Loucy (cell line): ENCODE data around the gene PLA2G2A.

Experiments
- H2AFZ ChIP-seq: fragments of 200-600 bp; sonication (generic); 2 replicates; pipeline ENCODE4 v1.6.0; 2016; ENCODE audit warnings: antibody characterized with exemption, mild to moderate bottlenecking, low read length, moderate library complexity
- H3F3A ChIP-seq: fragments of 200-600 bp; 2 replicates; pipeline ENCODE4 v1.6.0; 2016; ENCODE audit warnings: antibody characterized with exemption, low read depth, mild to moderate bottlenecking
- H3K27me3 ChIP-seq: fragments of 200-600 bp; sonication (generic); 2 replicates; pipeline ENCODE4 v1.6.1; 2014; ENCODE audit warnings: low read length, mild to moderate bottlenecking; ENCODE audit not compliant: insufficient read depth, poor library complexity, severe bottlenecking
- H3K36me3 ChIP-seq: fragments of 200-600 bp; sonication (generic); 2 replicates; pipeline ENCODE4 v1.6.1; 2016; ENCODE audit warnings: low read length; ENCODE audit not compliant: insufficient read depth
- H3K4me1 ChIP-seq: fragments of 200-600 bp; sonication (generic); 2 replicates; pipeline ENCODE4 v1.5.1; 2014; ENCODE audit warnings: low read length, mild to moderate bottlenecking; ENCODE audit not compliant: insufficient read depth, poor library complexity, severe bottlenecking
- H3K4me2 ChIP-seq: fragments of 200-600 bp; sonication (generic); 2 replicates; pipeline ENCODE4 v1.6.0; 2014; ENCODE audit warnings: antibody characterized with exemption, low read length, low read depth, mild to moderate bottlenecking; ENCODE audit not compliant: poor library complexity, severe bottlenecking
- H3K4me3 ChIP-seq: fragments of 200-600 bp; sonication (generic); 2 replicates; pipeline ENCODE4 v1.5.1; 2014; ENCODE audit warnings: low read length, mild to moderate bottlenecking, mixed read lengths; ENCODE audit not compliant: poor library complexity, severe bottlenecking
- H3K79me2 ChIP-seq: fragments of 200-600 bp; sonication (generic); 2 replicates; pipeline ENCODE4 v1.6.1; 2014; ENCODE audit warnings: low read length; ENCODE audit not compliant: insufficient read depth
- H3K9ac ChIP-seq: fragments of 200-600 bp; sonication (generic); 2 replicates; pipeline ENCODE4 v1.6.0; 2014; ENCODE audit warnings: mild to moderate bottlenecking, low read depth, low read length, moderate library complexity; ENCODE audit not compliant: poor library complexity, severe bottlenecking
- H3K9me2 ChIP-seq: fragments of 200-600 bp; sonication (generic); replicated peaks from 2 replicates; pipeline ENCODE4 v1.6.1; 2016; ENCODE audit warnings: low read depth, low read length, mixed read lengths
- H3K9me3 ChIP-seq: fragments of 200-600 bp; sonication (generic); 2 replicates; pipeline ENCODE4 v1.6.1; 2014; ENCODE audit warnings: mild to moderate bottlenecking, antibody characterized with exemption, low read length, low read depth; ENCODE audit not compliant: insufficient read depth
- H4K20me1 ChIP-seq: fragments of 200-600 bp; sonication (generic); 2 replicates; pipeline ENCODE4 v1.6.0; 2014; ENCODE audit warnings: antibody characterized with exemption, low read length, mild to moderate bottlenecking; ENCODE audit not compliant: insufficient read depth, poor library complexity, severe bottlenecking
- EZH2phosphoT487 ChIP-seq: fragments of 200-600 bp; IDR thresholded peaks from 2 replicates; pipeline ENCODE4 v1.6.1; 2018; ENCODE audit warnings: antibody characterized with exemption, mild to moderate bottlenecking, moderate library complexity, borderline replicate concordance
- TF ChIP-seq, protein P1 (sequence below): fragments of 200-600 bp; sonication (generic); conservative IDR thresholded peaks from 2 replicates; pipeline ENCODE4 v1.5.1; 2014; ENCODE audit warnings: mild to moderate bottlenecking, antibody characterized with exemption, low read length

The PLA2G2A gene, protein sequence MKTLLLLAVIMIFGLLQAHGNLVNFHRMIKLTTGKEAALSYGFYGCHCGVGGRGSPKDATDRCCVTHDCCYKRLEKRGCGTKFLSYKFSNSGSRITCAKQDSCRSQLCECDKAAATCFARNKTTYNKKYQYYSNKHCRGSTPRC

DNA sequence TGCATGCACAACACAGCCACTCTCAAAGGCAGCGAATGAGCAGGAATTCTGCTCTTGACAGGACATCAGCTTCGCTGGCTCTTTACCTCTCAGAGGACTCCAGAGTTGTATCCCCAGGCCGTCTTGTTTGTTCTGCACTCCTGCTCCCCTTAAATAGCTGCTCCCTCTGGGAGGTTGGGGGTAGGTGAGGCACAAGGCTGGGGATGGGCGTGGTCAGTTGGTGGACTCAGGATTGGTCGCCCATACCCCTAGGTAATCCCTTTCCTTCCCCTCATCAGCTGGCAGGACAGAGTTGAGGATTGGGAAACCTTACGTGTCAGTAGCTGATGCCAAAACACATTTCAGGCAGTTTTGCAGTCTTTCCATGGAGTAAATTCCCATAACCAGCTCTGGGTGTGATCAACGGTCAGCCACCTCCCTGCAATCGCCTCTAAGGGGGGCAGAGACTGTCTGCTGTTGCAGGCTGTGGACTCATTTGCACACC, at the start of gene PLA2G2A:
Gene PLA2G2A (minus strand): TSS at position 125 of the 484 bp plus-strand sequence. CDS start 845 bp downstream, outside the sequence.
- no peak within 1 kb of the TSS for H3K9ac ChIP-seq
- no peak for TF ChIP-seq EZH2phosphoT487
- TF ChIP-seq, protein P1, sequence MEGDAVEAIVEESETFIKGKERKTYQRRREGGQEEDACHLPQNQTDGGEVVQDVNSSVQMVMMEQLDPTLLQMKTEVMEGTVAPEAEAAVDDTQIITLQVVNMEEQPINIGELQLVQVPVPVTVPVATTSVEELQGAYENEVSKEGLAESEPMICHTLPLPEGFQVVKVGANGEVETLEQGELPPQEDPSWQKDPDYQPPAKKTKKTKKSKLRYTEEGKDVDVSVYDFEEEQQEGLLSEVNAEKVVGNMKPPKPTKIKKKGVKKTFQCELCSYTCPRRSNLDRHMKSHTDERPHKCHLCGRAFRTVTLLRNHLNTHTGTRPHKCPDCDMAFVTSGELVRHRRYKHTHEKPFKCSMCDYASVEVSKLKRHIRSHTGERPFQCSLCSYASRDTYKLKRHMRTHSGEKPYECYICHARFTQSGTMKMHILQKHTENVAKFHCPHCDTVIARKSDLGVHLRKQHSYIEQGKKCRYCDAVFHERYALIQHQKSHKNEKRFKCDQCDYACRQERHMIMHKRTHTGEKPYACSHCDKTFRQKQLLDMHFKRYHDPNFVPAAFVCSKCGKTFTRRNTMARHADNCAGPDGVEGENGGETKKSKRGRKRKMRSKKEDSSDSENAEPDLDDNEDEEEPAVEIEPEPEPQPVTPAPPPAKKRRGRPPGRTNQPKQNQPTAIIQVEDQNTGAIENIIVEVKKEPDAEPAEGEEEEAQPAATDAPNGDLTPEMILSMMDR = no peak
- H3K79me2 ChIP-seq = no peaks in the 10 kb centered on the region
- H3K4me3 ChIP-seq = no peak within 1 kb of the TSS
- H3K4me2 ChIP-seq = no peak within 1 kb of the TSS
- no peaks in the 10 kb centered on the region for H3K36me3 ChIP-seq
- no peaks in the 10 kb centered on the region for H3K4me1 ChIP-seq
- no peak within 1 kb of the TSS for H2AFZ ChIP-seq
- H3K9me2 ChIP-seq = no peaks in the 10 kb centered on the region
- H4K20me1 ChIP-seq = no peaks in the 10 kb centered on the region
- H3K27me3 ChIP-seq = no peaks in the 10 kb centered on the region
- no peaks in the 10 kb centered on the region for H3F3A ChIP-seq
- H3K9me3 ChIP-seq = no peaks in the 10 kb centered on the region

DNA sequence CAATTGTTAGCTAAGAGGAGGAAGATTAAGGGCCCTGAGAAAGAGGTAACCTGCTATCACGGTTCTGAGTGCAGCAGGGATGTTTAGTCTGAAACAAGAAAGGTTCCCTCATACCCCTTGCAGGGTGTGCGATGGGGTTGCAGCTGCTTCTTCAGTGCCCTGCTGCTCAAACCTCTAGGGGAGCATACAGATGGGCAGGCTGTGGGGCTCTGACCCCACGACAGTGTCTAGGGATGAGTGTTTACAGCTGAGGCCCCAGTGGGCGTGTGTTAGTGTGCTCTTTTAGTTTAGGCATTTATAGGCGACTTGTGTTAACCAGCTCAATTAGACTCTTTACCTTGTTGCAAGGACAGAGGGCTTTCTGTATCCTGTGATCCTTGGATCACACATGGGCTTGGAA, 49.3 kb upstream of the PLA2G2A start:
- Histone ChIP-seq H3K4me3 (no peak overlapping the region), H3K4me2 (no peak overlapping the region), H3K9ac (no peak overlapping the region), H4K20me1 (no peaks in the 10 kb centered on the region), H3K36me3 (no peaks in the 10 kb centered on the region), H3F3A (no peaks in the 10 kb centered on the region), H3K9me3 (no peaks in the 10 kb centered on the region), H3K9me2 (no peaks in the 10 kb centered on the region), H3K27me3 (no peaks in the 10 kb centered on the region), H3K4me1 (no peaks in the 10 kb centered on the region), H2AFZ (no peak overlapping the region), H3K79me2 (no peaks in the 10 kb centered on the region)
- TF ChIP-seq, protein P1 = no peak
- TF ChIP-seq EZH2phosphoT487 = no peak

DNA sequence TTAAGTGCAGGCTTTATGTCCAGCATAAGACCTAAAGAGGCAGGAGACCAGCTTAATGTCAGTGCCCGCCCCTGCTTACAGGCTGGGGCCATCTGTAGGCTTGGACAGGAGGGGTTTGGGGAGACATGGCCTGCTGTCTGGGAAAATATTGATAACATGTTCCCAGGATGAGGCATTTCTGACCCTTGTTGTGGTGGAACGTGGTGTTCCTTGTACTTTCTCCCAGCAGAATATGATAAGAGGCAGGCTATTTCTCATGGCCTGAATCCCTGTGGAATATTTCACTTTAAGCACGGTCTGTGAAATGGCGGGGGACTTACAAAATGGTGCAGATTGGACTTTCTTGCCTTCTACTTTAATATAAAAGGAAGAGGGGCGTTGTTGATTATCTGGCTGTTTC, 48.7 kb upstream of the PLA2G2A start:
- Histone ChIP-seq H3K27me3 (no peaks in the 10 kb centered on the region), H3K4me1 (no peaks in the 10 kb centered on the region), H3K9me2 (no peaks in the 10 kb centered on the region), H3F3A (no peaks in the 10 kb centered on the region), H3K79me2 (no peaks in the 10 kb centered on the region), H2AFZ (no peak overlapping the region), H3K9ac (no peak overlapping the region), H3K4me3 (no peak overlapping the region), H3K4me2 (no peak overlapping the region), H3K36me3 (no peaks in the 10 kb centered on the region), H4K20me1 (no peaks in the 10 kb centered on the region), H3K9me3 (no peaks in the 10 kb centered on the region)
- no peak for TF ChIP-seq EZH2phosphoT487
- TF ChIP-seq, protein P1 = no peak
